HG03460 (cell line): ENCODE data around the gene REPIN1.
A peak's percentile ranks its signal among the peaks of the same experiment; 100 is the strongest.
"Not testable (repeated sequence)": the region's sequence is repeated elsewhere in the genome, so short reads cannot be mapped to it uniquely, and the experiment has no call there.

Experiments
- ATAC-seq: cut with Tn5 transposase; IDR thresholded peaks from one replicate; pipeline ENCODE4 v1.9.1; 2021; ENCODE audit not compliant: unreplicated experiment

The REPIN1 gene

GRCh38 chr7:150374472-150374871, 5.8 kb downstream of the REPIN1 start:
- no peak for ATAC-seq

GRCh38 chr7:150375662-150376521, 7.3 kb downstream of the REPIN1 start:
- peak; percentile 12 for ATAC-seq

GRCh38 chr7:150376560-150376959, 7.9 kb downstream of the REPIN1 start:
- no peak for ATAC-seq

- no peak for ATAC-seq
Measured at GRCh38 chr7:150377196-150377595, 8.6 kb downstream of the REPIN1 start.

DNA sequence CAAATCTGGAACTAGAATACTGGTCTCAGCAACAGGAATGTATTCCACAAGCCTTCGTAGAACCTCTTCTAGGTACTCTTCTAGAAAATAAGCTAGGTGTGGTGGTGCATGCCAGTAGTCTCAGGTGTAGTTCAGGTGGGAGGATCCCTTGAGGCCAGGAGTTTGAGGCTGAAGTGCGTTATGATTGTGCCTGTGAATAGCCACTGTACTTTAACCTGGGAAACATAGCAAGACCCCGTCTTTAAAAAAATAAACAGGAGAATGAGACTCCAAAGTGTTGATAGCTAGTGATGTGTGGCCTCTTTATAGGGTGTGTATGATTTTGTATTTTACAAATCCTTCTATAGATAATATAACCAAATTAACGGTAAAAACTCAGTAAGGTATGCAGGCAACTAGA, 9.0 kb downstream of the REPIN1 start:
- no peak for ATAC-seq

DNA sequence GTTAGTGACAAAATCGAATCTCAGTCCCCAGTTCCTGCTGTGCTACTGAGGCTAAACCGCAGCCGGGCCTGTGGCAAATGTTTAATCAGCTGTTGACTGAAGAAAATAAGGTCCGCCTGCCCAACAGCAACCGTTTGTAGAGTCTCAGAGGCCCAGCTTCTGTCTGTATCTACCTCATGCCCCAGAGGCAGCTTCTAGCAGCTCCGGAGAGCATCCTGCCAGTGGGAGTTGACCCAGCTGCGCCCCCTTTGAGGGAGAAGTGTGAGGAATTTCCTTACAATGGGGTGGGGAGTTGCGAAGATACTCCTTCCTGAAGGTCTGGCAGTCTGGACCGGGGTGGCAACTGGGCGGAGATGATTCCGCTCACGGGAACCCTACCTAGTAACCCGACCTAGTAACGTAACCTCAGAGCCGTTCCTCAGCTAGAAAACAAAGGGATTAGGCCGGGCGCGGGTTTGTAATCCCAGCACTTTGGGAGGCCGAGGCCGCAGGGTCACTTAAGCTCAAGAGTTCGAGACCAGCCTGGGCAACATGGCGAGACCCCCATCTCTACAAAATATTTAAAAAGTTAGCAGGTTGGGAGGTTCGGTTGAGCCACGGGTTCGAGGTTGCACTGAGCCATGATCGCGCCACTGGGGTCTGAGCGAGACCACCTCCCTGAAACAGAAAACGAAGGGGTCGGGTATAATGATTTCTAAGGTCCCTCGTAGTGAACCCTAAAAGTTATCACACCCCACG, 9.7 kb downstream of the REPIN1 start:
- peak; percentile 25 for ATAC-seq

GRCh38 chr7:150378853-150379440, 10.3 kb downstream of the REPIN1 start, which contains the start of gene ZNF775:
ZNF775 (plus strand) TSS chr7:150379330; CDS start chr7:150388471, 9,141 bp downstream.
- ATAC-seq = peak; percentile 66

DNA sequence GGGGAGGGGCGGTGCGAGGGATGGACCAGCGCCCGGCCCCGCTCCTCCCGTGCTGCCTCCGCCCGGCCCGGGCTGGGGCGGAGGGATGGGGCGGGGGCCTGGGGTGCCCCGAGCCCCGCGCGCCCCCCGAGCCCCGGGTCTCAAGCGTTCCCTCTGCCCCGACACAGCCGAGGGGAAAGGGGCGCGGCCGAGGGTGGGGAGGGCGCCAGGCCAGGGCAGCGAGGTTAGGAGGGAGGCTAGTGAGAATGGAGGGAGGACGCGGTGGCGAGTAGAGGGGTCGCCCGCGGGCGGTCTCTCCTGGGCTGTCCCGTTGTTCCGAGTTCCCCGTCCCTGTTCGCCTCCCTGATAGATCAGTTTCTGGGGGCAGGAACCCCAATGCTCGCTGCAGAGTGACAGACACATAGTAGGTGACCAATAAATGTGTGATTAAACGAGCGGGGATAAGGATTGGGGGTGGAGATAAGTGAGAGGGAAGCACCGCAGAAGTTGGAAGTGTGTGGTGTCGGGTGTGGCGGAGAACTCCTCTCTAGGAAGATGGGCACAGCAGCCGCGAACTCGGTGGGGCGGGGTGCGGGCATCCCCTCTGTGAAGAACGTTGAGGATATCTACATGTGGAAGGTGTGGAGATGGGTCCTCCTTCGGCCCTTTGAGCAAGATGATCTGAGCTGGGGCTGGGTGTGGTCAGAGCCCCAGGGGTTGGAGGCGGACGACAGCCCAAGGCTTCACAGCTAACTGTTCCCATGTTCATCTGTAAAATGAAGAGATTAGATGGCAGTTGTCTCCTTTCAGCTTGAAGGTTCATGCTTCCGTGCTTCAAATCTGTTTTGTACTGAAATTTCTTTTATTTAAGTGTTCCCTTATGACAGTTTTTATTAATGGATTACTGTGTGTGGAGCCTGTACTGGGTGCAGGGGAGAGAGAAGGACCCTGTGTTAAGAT, 11.1 kb downstream of the REPIN1 start:
- peak; percentile 1 for ATAC-seq

DNA sequence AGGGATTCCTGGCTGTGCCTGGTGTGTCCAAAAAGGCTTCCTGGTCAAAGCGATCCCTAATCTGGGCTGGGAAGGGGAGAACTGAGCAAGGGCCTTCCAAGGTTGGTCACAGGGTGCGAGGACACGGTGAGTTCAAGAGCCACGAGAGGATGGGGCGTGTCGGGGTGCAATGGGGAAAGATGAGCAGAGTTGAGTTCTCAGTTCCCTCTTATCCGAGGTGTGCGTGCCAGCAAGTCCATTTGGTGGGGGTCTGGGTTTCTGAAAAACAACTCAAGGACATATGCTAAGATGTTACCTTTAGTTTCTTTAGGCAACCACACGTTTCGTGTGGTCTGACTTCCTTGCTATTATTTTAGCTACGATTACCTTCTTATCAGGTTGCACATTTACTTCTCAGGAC, 11.8 kb downstream of the REPIN1 start:
- ATAC-seq = no peak

DNA sequence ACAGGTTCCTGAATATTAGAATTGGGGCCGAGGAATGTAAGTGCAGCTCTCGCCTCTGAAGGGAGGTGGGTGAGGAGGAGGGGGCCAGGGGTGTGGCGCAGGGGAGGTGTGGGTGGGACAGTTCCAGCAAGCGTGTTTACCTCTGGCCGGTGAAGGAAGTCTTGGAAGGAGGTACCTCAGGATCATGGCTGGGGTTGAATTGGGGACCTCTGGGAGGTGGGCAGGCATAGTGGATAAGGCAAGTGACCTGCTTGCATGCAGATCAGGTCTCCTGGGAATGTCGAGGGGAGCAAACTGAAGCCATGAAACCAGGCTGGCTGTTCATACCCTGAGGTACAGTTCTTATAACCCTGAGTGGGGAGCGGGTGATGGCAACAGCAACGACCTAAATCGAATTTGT, 12.5 kb downstream of the REPIN1 start:
- ATAC-seq = no peak

GRCh38 chr7:150381785-150382122, 13.1 kb downstream of the REPIN1 start:
- no peak for ATAC-seq

DNA sequence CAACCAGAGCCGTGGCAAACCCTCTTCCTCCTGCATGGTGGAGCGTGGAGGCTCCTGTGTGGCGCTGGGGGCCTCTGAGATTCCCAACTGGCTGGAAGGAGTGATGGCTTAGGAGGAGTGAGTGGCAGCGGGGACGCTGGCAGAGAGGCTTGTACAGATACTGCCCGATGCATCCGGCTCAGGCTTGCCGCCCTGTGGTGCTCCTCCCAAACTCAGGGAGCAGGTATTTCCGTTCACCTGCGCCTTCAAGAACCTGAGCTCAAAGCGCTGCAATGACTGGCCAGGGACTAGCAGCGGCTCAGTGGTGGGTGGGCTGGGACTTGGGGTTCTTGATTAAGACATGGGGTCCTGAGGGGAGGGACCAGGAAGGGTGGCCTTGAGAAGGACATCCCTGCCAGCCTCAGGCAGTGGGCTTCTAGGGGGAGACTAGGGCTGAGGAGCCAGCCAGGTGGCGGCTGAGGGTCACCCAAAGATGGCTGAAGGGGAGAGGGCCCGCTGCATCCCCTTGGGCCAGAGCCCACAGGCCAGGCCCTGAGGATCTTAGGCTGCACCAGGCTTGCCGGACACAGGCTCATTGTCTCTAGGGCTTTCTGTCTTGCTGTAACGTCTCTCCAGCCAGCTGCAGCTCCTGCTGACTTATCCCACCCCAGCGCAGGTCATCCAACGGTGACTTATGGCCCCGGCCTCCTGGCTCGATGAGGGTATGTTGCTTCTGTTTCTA, 13.7 kb downstream of the REPIN1 start:
- ATAC-seq = no peak

DNA sequence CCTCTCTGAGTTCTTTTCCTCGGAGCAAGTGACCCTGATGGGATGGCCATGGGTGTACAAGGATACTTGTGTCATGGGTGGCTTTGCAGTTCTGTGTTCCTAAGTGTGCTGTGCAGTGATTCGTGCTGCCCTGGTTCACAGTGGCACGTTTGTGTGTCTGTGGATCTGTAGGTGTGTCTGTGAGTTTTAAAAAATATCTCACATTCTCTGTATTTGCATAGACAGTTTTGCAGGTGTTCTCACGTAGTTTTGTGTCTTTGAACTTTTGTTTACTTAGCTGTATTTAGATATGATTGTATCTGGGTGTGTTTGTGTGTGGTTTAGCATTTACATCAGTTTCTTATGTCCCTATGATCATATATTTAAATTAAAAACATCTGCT, 14.2 kb downstream of the REPIN1 start:
- ATAC-seq = no peak

DNA sequence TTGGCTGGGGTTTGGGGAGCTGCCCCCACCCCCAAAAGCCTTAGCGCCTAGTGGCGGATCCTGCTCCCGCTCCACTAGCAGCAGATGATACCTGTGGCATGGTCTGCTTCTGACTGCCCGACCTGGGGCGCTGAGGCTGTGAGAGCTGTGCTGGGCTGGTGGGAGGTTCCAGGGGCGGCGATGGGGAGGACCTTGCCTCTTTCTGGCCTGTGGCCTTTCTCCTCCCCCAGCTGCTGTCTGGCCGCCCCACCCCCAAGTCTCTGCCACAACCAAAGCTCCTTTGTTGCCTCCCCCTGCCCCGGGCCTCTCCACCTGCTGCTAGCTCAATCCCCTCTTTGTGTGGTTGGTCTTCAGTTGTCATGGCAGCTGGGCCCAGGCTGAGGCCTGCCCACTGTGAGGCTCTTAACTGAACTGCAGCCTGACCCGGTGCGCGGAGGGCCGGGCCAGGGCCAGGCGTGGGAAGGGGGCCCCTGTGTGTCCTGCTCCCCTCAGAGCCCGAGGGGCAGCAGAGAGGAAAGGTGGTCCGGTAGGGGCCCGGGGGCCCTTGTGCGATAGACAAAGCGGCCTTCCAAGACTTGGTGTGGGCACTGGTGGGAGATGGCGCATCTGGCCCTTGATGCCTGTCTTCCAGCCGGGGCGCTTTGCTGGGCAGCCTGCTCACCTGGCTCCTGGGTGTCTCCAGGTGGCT, 15.2 kb downstream of the REPIN1 start:
- no peak for ATAC-seq

- ATAC-seq = no peak
Measured at GRCh38 chr7:150384406-150385301, 16.0 kb downstream of the REPIN1 start.

DNA sequence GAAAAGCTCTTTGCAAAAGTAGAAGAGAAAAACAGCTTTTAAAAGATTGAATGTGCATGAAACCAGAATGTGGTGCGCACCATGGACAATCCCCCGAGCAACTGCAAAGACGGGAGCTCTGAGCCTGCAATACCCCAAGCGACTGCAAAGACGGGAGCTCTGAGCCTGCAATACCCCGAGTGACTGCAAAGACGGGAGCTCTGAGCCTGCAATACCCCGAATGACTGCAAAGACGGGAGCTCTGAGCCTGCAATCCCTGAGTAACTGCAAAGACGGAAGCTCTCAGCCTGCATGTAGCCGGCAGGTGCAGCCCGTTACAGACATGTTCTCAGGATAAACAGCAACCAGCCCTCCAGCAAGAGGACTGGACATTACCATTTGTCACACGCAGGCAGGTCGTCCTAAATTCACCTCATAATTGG, 16.7 kb downstream of the REPIN1 start:
- ATAC-seq = no peak

DNA sequence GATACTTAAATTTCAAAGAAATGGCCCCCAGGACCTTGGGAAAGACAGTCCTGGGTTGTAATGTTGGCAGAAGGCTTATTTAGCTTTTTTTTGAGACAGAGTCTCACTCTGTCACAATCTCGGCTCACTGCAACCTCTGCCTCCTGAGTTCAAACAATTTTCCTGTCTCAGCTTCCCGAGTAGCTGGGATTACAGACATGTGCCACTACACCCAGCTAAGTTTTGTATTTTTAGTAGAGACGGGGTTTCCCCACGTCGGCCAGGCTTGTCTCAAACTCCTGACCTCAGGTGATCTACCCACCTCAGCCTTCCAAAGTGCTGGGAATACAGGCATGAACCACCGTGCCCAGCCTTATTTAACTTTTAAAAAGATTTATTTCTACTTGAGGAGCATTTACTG, 17.3 kb downstream of the REPIN1 start:
- not testable (repeated sequence) for ATAC-seq

- no peak for ATAC-seq
Measured at GRCh38 chr7:150388306-150388705, 19.7 kb downstream of the REPIN1 start.
